Psoas muscle (tissue), 8 donors: ENCODE measurements around the gene PATE2. TPM values are rescaled to one million over a fixed set of nuclear protein-coding genes. Genes with fewer than 3 reads are reported as not detected.

Experiments
- ATAC-seq, 4 donors: fragments of 200-7000 bp; cut with Tn5 transposase; one replicate each; pipeline ENCODE4 v1.9.1; 2020; ENCODE audit warnings: moderate library complexity in 3 of 4, mild to moderate bottlenecking in 2 of 4
- DNase-seq, 2 donors: peaks; one replicate each; pipeline ENCODE4 v3.0.0-alpha.2; 2020
- H3K27ac ChIP-seq: fragments of 200-600 bp; one replicate; pipeline ENCODE4 v1.8.0; 2022
- H3K27me3 ChIP-seq, 3 donors: fragments of 200-600 bp in 1 of 3; one replicate each; pipeline versions ENCODE4 v1.6.1 to v1.8.0; 2013 to 2022; ENCODE audit warnings: low read length in 2 of 3, mild to moderate bottlenecking in 2 of 3, moderate library complexity in 1 of 3; ENCODE audit not compliant: insufficient read depth in 3 of 3
- H3K36me3 ChIP-seq, 2 donors: fragments of 200-600 bp in 1 of 2; one replicate each; pipeline versions ENCODE4 v1.6.1 to v1.8.0; 2013 to 2022; ENCODE audit warnings: low read depth in 1 of 2, mild to moderate bottlenecking in 1 of 2, moderate library complexity in 1 of 2; ENCODE audit not compliant: insufficient read depth in 1 of 2
- H3K4me1 ChIP-seq: fragments of 200-600 bp; one replicate; pipeline ENCODE4 v1.8.0; 2022
- H3K4me3 ChIP-seq: fragments of 200-600 bp; one replicate; pipeline ENCODE4 v1.8.0; 2022; ENCODE audit warnings: mild to moderate bottlenecking
- H3K9me3 ChIP-seq: fragments of 200-600 bp; one replicate; pipeline ENCODE4 v1.8.0; 2022
- CTCF ChIP-seq: fragments of 200-600 bp; IDR thresholded peaks from one replicate; pipeline ENCODE4 v1.8.0; 2022; ENCODE audit warnings: antibody characterized with exemption
- WGBS, 3 donors: extraction: QIAGEN DNeasy Blood & Tissue Kit; methylation state at CpG; one replicate each; pipeline versions ENCODE4 v1.1.6 to v1.1.7; 2013; 5-methylcytosine and 5-hydroxymethylcytosine counted together
- intact Hi-C, 2 donors: fragments of 100-400 bp; cut with DNase I; formaldehyde crosslinking; loops; one replicate each; pipeline versions ENCODE4 v1.11.0 to v1.14.2; 2022
- long read RNA-seq, 2 donors: library from polyadenylated mRNA; unstranded; transcript quantifications; one replicate each; pipeline ENCODE4 v2.0.0, GENCODE V29; 2021
- polyA plus RNA-seq, 3 donors: library from polyadenylated mRNA; stranded (reverse); fragments of 200-250 nt; gene quantifications; one replicate each; pipeline ENCODE4 v1.2.3, GENCODE V29; 2013
- total RNA-seq, 4 donors: library from RNA; stranded (reverse); fragmentation: NEBNext Ultra II Directional in 2 of 4; extraction: Animal tissue kit (Norgen Biotek cat#: 25700) in 2 of 4; gene quantifications; one replicate each; pipeline versions ENCODE4 v1.2.1 to v1.2.4, GENCODE V29; 2021 to 2023
- donor health status: healthy with polysubstance abuse.
- donor health status: DM: no; HTN: no; CAD: no; lungs with moderate emphysema.
- donor health status: Bipolar disorder and iron deficiency.
- donor health status: healthy.
- donor health status: DM: yes; HTN: yes; CAD: no.
- donor health status: DM: no; HTN: no; CAD: no.
- donor health status: DM: no; HTN: no; CAD: no.
- donor health status: DM: yes; HTN: yes; CAD: no.

PATE2 gene
- total RNA-seq (under 1 TPM in 1 of 4 donors, not detected in 3; 0.17 TPM), polyA plus RNA-seq (not detected)
- long read RNA-seq, donor 1: 0 reads
- long read RNA-seq, donor 2: 0 reads

DNA sequence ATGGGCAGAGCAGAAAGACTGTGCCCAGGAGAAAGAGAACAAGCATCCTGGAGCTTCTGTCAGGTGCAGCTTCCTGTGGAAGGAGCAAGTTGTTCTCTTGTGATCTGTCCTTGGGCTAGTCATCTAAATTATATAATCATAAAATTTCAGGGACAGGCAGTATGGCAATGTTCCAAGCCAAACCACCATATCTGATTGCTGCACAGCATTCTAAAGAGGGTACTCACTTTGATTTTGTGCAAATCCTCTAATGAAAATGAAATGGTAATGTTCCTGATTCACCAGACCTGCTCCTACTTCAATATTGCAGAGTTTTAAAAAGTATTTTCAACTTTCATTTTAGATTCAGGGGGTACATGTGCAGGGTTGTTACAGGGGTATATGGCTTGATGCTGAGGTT is at the start of gene PATE2:
Gene PATE2 (minus strand): TSS at position 101 of the 400 bp plus-strand sequence. CDS start 55 bp downstream, at position 46.
- Histone ChIP-seq H3K4me3 (no peak within 1 kb of the TSS), H3K36me3 (no peaks in the 10 kb centered on the region), H3K4me1 (no peaks in the 10 kb centered on the region), H3K27ac (no peak within 1 kb of the TSS), H3K27me3 (no peaks in the 10 kb centered on the region), H3K9me3 (no peaks in the 10 kb centered on the region)
- intact Hi-C loops: no loop called here
- DNase-seq (no peak), ATAC-seq (no peak)
- no peak for TF ChIP-seq CTCF

DNA sequence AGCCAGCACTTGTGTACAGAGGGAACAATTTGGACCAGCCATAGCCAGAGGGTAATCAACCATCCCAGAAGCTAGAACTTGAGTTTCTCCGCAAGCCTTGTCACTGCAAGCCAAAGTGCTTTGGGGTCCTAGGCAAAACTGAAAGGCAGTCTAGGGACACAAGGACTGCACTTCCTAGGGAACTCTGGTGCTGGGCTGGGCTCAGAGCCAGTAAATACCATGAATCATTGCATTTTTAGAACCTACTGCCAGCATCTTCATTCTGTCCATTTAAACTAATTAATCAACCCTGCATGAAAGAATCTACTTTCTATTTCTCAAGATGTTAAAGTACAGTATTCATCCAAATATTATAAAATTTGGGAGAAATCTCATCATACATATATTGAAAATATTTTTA is 29.3 kb upstream of the PATE2 start:
- WGBS, 3 donors: 89 to 100% (median 98%) methylated on average over 1 of the region's 1 CpG
- intact Hi-C loops: no loop called here
- Histone ChIP-seq H3K9me3 (no peaks in the 10 kb centered on the region), H3K4me3 (no peak overlapping the region), H3K4me1 (no peaks in the 10 kb centered on the region), H3K36me3 (no peaks in the 10 kb centered on the region), H3K27me3 (no peaks in the 10 kb centered on the region), H3K27ac (no peak overlapping the region)
- DNase-seq (no peak), ATAC-seq (no peak)
- TF ChIP-seq CTCF: no peak

DNA sequence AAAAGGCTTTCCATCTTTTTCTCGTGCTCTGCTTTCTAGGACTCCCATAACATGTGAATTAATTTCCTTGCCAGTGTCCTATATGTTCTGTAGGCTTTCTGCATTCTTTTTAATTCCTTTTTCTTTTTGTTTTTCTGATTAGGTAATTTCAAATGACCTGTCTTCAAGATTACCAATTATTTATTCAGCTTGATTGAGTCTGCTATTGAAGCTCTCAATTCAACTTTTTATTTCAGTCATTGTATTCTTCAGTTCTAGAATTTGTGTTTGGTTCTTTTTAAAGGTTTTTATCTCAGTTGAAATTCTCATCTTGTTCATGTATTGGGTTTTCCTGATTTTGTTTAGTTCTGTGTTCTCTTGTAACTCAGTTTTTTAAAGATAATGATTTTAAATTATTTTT is 23.8 kb upstream of the PATE2 start:
- no peak overlapping the region for H3K27ac ChIP-seq
- ATAC-seq (no peak), DNase-seq (no peak)
- H3K27me3 ChIP-seq: no peaks in the 10 kb centered on the region
- TF ChIP-seq CTCF: no peak
- H3K9me3 ChIP-seq: peaks cover 22% of the 10 kb centered on the region
- no peaks in the 10 kb centered on the region for H3K36me3 ChIP-seq
- no peak overlapping the region for H3K4me3 ChIP-seq
- intact Hi-C loops: no loop called here
- WGBS, 3 donors: 0 to 72% (median 35%) methylated on average over 1 of the region's 1 CpG
- no peaks in the 10 kb centered on the region for H3K4me1 ChIP-seq

DNA sequence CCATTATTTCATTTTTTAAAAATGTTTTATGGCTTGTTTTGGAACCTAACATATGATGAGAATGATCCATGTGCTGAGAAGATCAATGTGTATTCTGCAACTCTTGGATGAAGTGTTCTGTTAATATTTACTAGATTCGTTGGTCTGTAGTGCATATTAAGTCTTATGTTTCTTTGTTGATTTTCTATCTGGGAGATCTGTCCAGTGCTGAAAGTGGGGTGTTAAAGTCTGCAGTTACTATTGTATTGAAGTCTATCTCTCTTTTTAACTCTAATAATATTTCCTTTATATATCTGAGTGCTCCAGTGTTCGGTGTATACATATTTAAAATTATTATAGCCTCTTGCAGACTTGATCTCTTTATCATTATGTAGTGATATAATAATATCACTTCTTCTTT is 21.2 kb upstream of the PATE2 start:
- H3K27me3 ChIP-seq: no peaks in the 10 kb centered on the region
- TF ChIP-seq CTCF: no peak
- WGBS, 3 donors: 30 to 74% (median 45%) methylated on average over 2 of the region's 2 CpGs
- intact Hi-C loops: no loop called here
- ATAC-seq: no peak
- H3K9me3 ChIP-seq: peaks cover 34% of the 10 kb centered on the region
- no peak overlapping the region for H3K4me3 ChIP-seq
- no peak for DNase-seq
- H3K36me3 ChIP-seq: no peaks in the 10 kb centered on the region
- no peaks in the 10 kb centered on the region for H3K4me1 ChIP-seq
- no peak overlapping the region for H3K27ac ChIP-seq

GRCh38 chr11:125797641-125798040 is 19.0 kb upstream of the PATE2 start:
- Histone ChIP-seq H3K4me3 (no peak overlapping the region), H3K36me3 (no peaks in the 10 kb centered on the region), H3K4me1 (no peaks in the 10 kb centered on the region), H3K27me3 (no peaks in the 10 kb centered on the region), H3K27ac (no peak overlapping the region), H3K9me3 (peaks cover 46% of the 10 kb centered on the region)
- no peak for TF ChIP-seq CTCF
- 35 to 43% (median 42%) methylated on average over 4 of the region's 4 CpGs for WGBS, 3 donors
- ATAC-seq (no peak), DNase-seq (no peak)
- intact Hi-C loops: no loop called here
